SK-N-SH (cell line): ENCODE results near the gene PPP2CA. TPM values are rescaled to one million over a fixed set of nuclear protein-coding genes. Genes with fewer than 3 reads are reported as not detected.
A peak's percentile ranks its signal among the peaks of the same experiment; 100 is the strongest.
"Not testable (repeated sequence)": the region's sequence is repeated elsewhere in the genome, so short reads cannot be mapped to it uniquely, and the experiment has no call there.

Experiments
- CTCF ChIA-PET: fragments of 300-600, 350-600 bp; formaldehyde crosslinking; extraction: SDS; loops from one replicate; lab custom pipeline; 2021; lab: Yijun Ruan, JAX
- POLR2A ChIA-PET: fragments of 350-600 bp; sonication (Branson Sonifier 250); formaldehyde crosslinking; extraction: SDS; loops from one replicate; lab custom pipeline; 2020; ENCODE audit warnings: antibody characterized with exemption, inconsistent platforms; lab: Yijun Ruan, JAX
- DNase-seq: peaks from one replicate; pipeline ENCODE4 v3.0.0; 2012
- H2AFZ ChIP-seq: fragments of 200-600 bp; sonication (generic); 2 replicates; pipeline ENCODE4 v1.8.1; 2016; ENCODE audit warnings: antibody characterized with exemption, mild to moderate bottlenecking, low read depth
- H3F3A ChIP-seq: fragments of 200-600 bp; sonication (generic); replicated peaks from 2 replicates; pipeline ENCODE3; 2016; ENCODE audit warnings: antibody characterized with exemption, mild to moderate bottlenecking; ENCODE audit not compliant: insufficient read depth
- H3K27ac ChIP-seq, 2 experiments: fragments of 200-500 bp in 1 of 2; fragments of 200-600 bp in 1 of 2; sonication (Bioruptor generic) in 1 of 2; sonication (generic), shearing (Covaris generic) in 1 of 2; 2 replicates each; pipeline versions ENCODE4 v1.5.1 to v1.6.1; 2014 to 2016; ENCODE audit warnings: low read depth in 2 of 2, inconsistent platforms in 1 of 2, low read length in 1 of 2, mild to moderate bottlenecking in 1 of 2, mixed read lengths in 1 of 2
- H3K27me3 ChIP-seq: fragments of 200-600 bp; sonication (generic), shearing (Covaris generic); 2 replicates; pipeline ENCODE4 v1.6.1; 2016; ENCODE audit warnings: mixed run types; ENCODE audit not compliant: insufficient read depth
- H3K36me3 ChIP-seq, 2 experiments: fragments of 200-500 bp in 1 of 2; fragments of 200-600 bp in 1 of 2; sonication (Bioruptor generic) in 1 of 2; sonication (generic) in 1 of 2; replicated peaks in 1 of 2; 2 replicates each; pipeline versions ENCODE3 to v1.5.1; 2014 to 2016; ENCODE audit warnings: low read length in 1 of 2, mild to moderate bottlenecking in 1 of 2; ENCODE audit not compliant: insufficient read depth in 2 of 2, control insufficient read depth in 1 of 2
- H3K4me1 ChIP-seq, 2 experiments: fragments of 200-500 bp in 1 of 2; fragments of 200-600 bp in 1 of 2; sonication (Bioruptor generic) in 1 of 2; sonication (generic), shearing (Covaris generic) in 1 of 2; 2 replicates each; pipeline versions ENCODE4 v1.5.1 to v1.6.1; 2014 to 2016; ENCODE audit warnings: low read depth in 1 of 2, low read length in 1 of 2, mixed run types in 1 of 2; ENCODE audit not compliant: insufficient read depth in 2 of 2, control insufficient read depth in 1 of 2
- H3K4me2 ChIP-seq: fragments of 200-600 bp; sonication (generic), shearing (Covaris generic); 2 replicates; pipeline ENCODE4 v1.6.1; 2017; ENCODE audit warnings: mixed run types
- H3K4me3 ChIP-seq, 2 experiments: fragments of 200-500 bp in 1 of 2; fragments of 200-600 bp in 1 of 2; sonication (Bioruptor generic) in 1 of 2; sonication (generic), shearing (Covaris generic) in 1 of 2; 2 replicates each; pipeline versions ENCODE4 v1.5.1 to v1.8.1; 2014 to 2016; ENCODE audit warnings: low read depth in 2 of 2, inconsistent platforms in 1 of 2, low read length in 1 of 2, mild to moderate bottlenecking in 1 of 2, mixed read lengths in 1 of 2, moderate library complexity in 1 of 2
- H3K79me2 ChIP-seq: fragments of 200-600 bp; sonication (generic); 2 replicates; pipeline ENCODE4 v1.8.1; 2017; ENCODE audit warnings: mild to moderate bottlenecking; ENCODE audit not compliant: insufficient read depth
- H3K9ac ChIP-seq: fragments of 200-600 bp; sonication (generic); 2 replicates; pipeline ENCODE4 v1.6.1; 2017; ENCODE audit warnings: mixed run types
- H3K9me2 ChIP-seq: fragments of 200-600 bp; sonication (generic); 2 replicates; pipeline ENCODE4 v1.6.1; 2017; ENCODE audit warnings: mixed run types
- H3K9me3 ChIP-seq: fragments of 200-600 bp; sonication (generic); 2 replicates; pipeline ENCODE4 v1.6.1; 2017; ENCODE audit warnings: mixed run types, mild to moderate bottlenecking, moderate library complexity
- H4K20me1 ChIP-seq: fragments of 200-600 bp; sonication (generic); 2 replicates; pipeline ENCODE4 v1.6.1; 2017; ENCODE audit warnings: mild to moderate bottlenecking, mixed run types; ENCODE audit not compliant: insufficient read depth
- ELF1 ChIP-seq: IDR thresholded peaks from 2 replicates; pipeline ENCODE4 v1.4.0; 2012
- EP300 ChIP-seq, 2 experiments: IDR thresholded peaks; 2 replicates each; pipeline versions ENCODE4 v1.4.0 to v1.6.1; 2012; ENCODE audit warnings: borderline replicate concordance in 1 of 2, low read depth in 1 of 2, low read length in 1 of 2
- EZH2phosphoT487 ChIP-seq: fragments of 200-600 bp; sonication (generic); IDR thresholded peaks from 2 replicates; pipeline ENCODE4 v1.6.1; 2017; ENCODE audit warnings: low read depth, mixed run types, mild to moderate bottlenecking, antibody characterized with exemption, moderate library complexity, borderline replicate concordance
- FOSL2 ChIP-seq: IDR thresholded peaks from 2 replicates; pipeline ENCODE4 v1.4.0; 2012; ENCODE audit warnings: low read depth, mild to moderate bottlenecking, moderate library complexity, borderline replicate concordance
- FOXJ3 ChIP-seq: sonication (generic); formaldehyde crosslinking; IDR thresholded peaks from 2 replicates; pipeline ENCODE4 v1.5.1; 2020; ENCODE audit warnings: mild to moderate bottlenecking, missing genetic modification reagents
- FOXM1 ChIP-seq: IDR thresholded peaks from 2 replicates; pipeline ENCODE4 v1.4.0; 2012; ENCODE audit warnings: low read depth, mild to moderate bottlenecking
- GATA2 ChIP-seq: sonication (generic); formaldehyde crosslinking; IDR thresholded peaks from 2 replicates; pipeline ENCODE4 v1.5.0; 2020; ENCODE audit warnings: mild to moderate bottlenecking, missing genetic modification reagents
- JUND ChIP-seq: IDR thresholded peaks from 2 replicates; pipeline ENCODE4 v1.4.0; 2012
- MXI1 ChIP-seq: IDR thresholded peaks from 2 replicates; pipeline ENCODE4 v1.6.1; 2012; ENCODE audit warnings: mild to moderate bottlenecking, low read depth, low read length, improper control_type of control experiment
- NFIC ChIP-seq: IDR thresholded peaks from 2 replicates; pipeline ENCODE4 v1.4.0; 2012; ENCODE audit warnings: borderline replicate concordance
- POLR2AphosphoS5 ChIP-seq: IDR thresholded peaks from 2 replicates; pipeline ENCODE4 v1.6.1; 2012; ENCODE audit warnings: low read depth, low read length
- RAD21 ChIP-seq: IDR thresholded peaks from 2 replicates; pipeline ENCODE4 v1.6.1; 2012; ENCODE audit warnings: mild to moderate bottlenecking, low read length
- RFX5 ChIP-seq: IDR thresholded peaks from 2 replicates; pipeline ENCODE4 v1.6.1; 2012; ENCODE audit warnings: mild to moderate bottlenecking, improper control_type of control experiment, low read length
- RXRA ChIP-seq: IDR thresholded peaks from 2 replicates; pipeline ENCODE4 v1.4.0; 2012; ENCODE audit warnings: low read depth, mild to moderate bottlenecking, borderline replicate concordance
- SMC3 ChIP-seq: IDR thresholded peaks from 2 replicates; pipeline ENCODE4 v1.6.1; 2012; ENCODE audit warnings: low read depth, low read length, improper control_type of control experiment
- TAF1 ChIP-seq: IDR thresholded peaks from 2 replicates; pipeline ENCODE4 v1.6.1; 2012; ENCODE audit warnings: low read depth, mild to moderate bottlenecking, low read length, moderate library complexity, borderline replicate concordance
- TCF12 ChIP-seq: IDR thresholded peaks from 2 replicates; pipeline ENCODE4 v1.4.0; 2012
- WGBS: methylation state at CpG from one replicate; pipeline ENCODE4 v1.1.6; 2017; ENCODE audit warnings: low lambda C conversion rate; 5-methylcytosine and 5-hydroxymethylcytosine counted together
- polyA plus RNA-seq, 3 experiments: library from polyadenylated mRNA; depleted of rRNA; stranded (reverse); fragments of >200 nt; gene quantifications; 2 replicates each; pipeline ENCODE4 v1.2.3, GENCODE V29; 2012
- TF ChIP-seq, protein P1 (sequence below): IDR thresholded peaks from 2 replicates; pipeline ENCODE4 v1.6.1; 2012; ENCODE audit warnings: mild to moderate bottlenecking, low read depth, low read length, moderate library complexity

Gene PPP2CA
- polyA plus RNA-seq, 1 of the 3 experiments (the other 2 are of a cell fraction) = 146 TPM

DNA sequence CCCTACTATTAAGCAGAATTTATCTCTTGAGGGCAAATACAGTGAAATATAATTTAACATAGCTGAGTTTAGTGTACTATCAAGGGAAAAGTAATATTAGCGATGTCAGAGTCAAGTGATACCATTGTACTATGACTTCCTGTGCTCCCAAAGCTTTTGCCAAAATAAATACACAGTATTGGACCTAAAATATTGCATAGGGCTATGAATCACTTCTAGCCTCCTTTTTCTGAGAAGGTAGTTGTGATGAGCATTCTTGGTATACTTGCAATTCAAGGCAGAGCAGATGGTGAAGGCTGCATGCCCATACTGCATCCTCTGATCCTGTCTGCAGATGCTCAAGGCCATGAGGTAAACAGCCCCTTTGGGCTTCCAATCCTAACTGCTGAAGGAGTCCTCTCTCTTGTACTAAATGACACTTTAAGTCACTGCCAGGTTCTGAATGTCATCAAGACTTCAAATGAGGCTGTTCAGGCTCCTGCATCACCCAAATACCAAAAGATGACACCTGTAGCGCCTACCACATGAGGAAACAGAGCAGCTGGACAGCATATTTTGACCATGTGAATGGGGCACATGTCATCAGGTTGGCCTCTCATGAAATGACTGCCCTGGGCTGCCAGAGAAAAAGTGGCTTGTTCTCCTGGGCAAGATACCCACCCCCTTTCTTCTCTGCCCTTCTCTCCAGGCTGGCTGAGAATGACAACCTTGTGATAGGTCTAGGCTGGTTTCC is 29.7 kb upstream of the PPP2CA start:
- no peaks in the 10 kb centered on the region for H3K36me3 ChIP-seq
- peak overlapping the region in 1 of 2 experiments; percentile 36; a peak in 2 of 4 replicates for H3K27ac ChIP-seq
- H3K4me1 ChIP-seq = peaks cover 0 to 5% of the 10 kb centered on the region in 2 experiments; a peak in 2 of 4 replicates
- no peak overlapping the region for H3K9ac ChIP-seq
- peaks cover 17% of the 10 kb centered on the region for H3F3A ChIP-seq
- ChIA-PET POLR2A (no interaction called here), CTCF (interaction anchor here (1.0 to 1.4 kb wide), 3 partner anchors 22 to 216 kb away, joined by 3 to 4 read pairs (median 3); no protein-coding TSS in a partner anchor)
- no peak overlapping the region for H3K4me3 ChIP-seq
- H3K9me2 ChIP-seq = no peaks in the 10 kb centered on the region
- peak overlapping the region; percentile 42 for H3K4me2 ChIP-seq
- H3K9me3 ChIP-seq = no peaks in the 10 kb centered on the region
- H4K20me1 ChIP-seq = no peaks in the 10 kb centered on the region
- WGBS = 82% methylated on average over 2 of the region's 2 CpGs
- DNase-seq = no peak
- no peaks in the 10 kb centered on the region for H3K27me3 ChIP-seq
- TF ChIP-seq NFIC (peak; percentile 51), RXRA (no peak), FOXJ3 (no peak), SMC3 (no peak), EP300 (IDR thresholded peaks at IDR 0.05; ENCODE audit: borderline replicate concordance in 1 of 2, low read depth in 1 of 2, low read length in 1 of 2) (no peak)
- H3K79me2 ChIP-seq = no peaks in the 10 kb centered on the region
- H2AFZ ChIP-seq = no peak overlapping the region

DNA sequence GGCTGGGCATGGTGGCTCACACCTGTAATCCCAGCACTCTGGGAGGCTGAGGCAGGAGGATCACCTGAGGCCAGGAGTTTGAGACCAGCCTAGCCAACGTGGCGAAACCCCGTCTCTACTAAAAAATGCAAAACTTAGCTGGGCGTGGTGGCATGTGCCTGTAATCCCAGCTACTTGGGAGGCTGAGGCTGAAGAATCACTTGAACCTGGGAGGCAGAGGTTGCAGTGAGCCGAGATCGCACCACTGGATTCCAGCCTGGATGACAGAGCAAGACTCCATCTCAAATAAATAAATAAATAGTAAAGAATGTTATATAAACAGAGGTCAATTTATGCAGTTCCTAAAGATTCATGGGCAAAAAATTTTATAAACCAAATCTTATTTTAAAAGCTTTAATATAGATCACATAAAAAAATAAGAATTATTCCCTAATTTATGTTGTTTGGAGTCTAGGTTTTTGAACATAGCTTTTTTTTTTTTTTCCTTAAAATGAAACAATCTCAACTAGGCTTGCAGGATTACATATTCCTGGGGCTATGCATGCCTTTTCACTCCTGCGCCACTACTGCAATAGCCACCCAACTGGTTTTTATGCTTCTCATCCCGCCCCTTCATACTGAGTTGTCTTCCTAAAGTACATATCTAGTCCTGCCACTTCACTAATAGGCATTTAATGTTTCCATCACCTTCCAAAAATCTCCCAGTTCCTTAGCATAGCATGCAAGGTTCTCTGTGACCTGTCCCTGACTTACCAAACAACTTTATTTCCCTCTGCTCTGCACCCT is 27.7 kb upstream of the PPP2CA start:
- CTCF ChIA-PET, DNase-seq, H3K9me3 ChIP-seq, H3K36me3 ChIP-seq, POLR2A ChIA-PET, H3K4me2 ChIP-seq, H3K4me1 ChIP-seq, H4K20me1 ChIP-seq, H3K9me2 ChIP-seq, H3K27me3 ChIP-seq, H2AFZ ChIP-seq, H3K79me2 ChIP-seq, H3K9ac ChIP-seq, H3K4me3 ChIP-seq: not testable (repeated sequence)
- Histone ChIP-seq H3F3A (peaks cover 17% of the 10 kb centered on the region), H3K27ac (peak overlapping the region in 1 of 2 experiments; percentile 20; a peak in 1 of 4 replicates)
- 93% methylated on average over 8 of the region's 8 CpGs for WGBS

DNA sequence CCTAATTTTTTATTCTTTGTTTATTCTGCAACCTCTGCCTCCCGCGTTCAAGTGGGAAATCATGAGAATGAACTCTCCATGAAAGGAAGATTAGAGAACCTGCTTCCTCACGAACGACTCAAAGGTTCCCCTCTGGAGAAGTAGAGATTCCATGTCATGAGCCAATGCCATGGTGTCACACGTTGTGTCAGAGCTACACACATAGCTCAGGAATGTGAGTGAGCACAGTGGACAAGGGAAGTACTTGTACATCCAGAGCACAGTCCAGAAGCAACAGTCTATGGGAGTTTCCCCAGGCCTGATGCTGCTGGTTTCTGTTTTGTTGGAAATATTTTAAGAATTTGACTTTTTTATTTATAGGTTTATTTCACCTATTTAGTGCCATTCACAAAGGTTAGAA is 26.8 kb upstream of the PPP2CA start:
- CTCF ChIA-PET = no interaction called here
- H2AFZ ChIP-seq = peak overlapping the region; percentile 1; the same call in 1 of the 2 replicates
- no peaks in the 10 kb centered on the region for H3K27me3 ChIP-seq
- no peaks in the 10 kb centered on the region for H3K9me2 ChIP-seq
- no peaks in the 10 kb centered on the region for H3K36me3 ChIP-seq
- H3K79me2 ChIP-seq = no peaks in the 10 kb centered on the region
- H3K4me2 ChIP-seq = no peak overlapping the region
- peak overlapping the region in 1 of 2 experiments; percentile 24; a peak in 1 of 4 replicates for H3K27ac ChIP-seq
- H3K9ac ChIP-seq = no peak overlapping the region
- 49% methylated on average over 5 of the region's 5 CpGs for WGBS
- no peak overlapping the region for H3K4me3 ChIP-seq
- POLR2A ChIA-PET = no interaction called here
- no peaks in the 10 kb centered on the region for H3K9me3 ChIP-seq
- peaks cover 0 to 5% of the 10 kb centered on the region in 2 experiments; a peak in 2 of 4 replicates for H3K4me1 ChIP-seq
- peaks cover 17% of the 10 kb centered on the region for H3F3A ChIP-seq
- no peak for DNase-seq
- H4K20me1 ChIP-seq = no peaks in the 10 kb centered on the region
- no peak for TF ChIP-seq FOXJ3
- no peak for TF ChIP-seq RFX5
- TF ChIP-seq, protein P1, sequence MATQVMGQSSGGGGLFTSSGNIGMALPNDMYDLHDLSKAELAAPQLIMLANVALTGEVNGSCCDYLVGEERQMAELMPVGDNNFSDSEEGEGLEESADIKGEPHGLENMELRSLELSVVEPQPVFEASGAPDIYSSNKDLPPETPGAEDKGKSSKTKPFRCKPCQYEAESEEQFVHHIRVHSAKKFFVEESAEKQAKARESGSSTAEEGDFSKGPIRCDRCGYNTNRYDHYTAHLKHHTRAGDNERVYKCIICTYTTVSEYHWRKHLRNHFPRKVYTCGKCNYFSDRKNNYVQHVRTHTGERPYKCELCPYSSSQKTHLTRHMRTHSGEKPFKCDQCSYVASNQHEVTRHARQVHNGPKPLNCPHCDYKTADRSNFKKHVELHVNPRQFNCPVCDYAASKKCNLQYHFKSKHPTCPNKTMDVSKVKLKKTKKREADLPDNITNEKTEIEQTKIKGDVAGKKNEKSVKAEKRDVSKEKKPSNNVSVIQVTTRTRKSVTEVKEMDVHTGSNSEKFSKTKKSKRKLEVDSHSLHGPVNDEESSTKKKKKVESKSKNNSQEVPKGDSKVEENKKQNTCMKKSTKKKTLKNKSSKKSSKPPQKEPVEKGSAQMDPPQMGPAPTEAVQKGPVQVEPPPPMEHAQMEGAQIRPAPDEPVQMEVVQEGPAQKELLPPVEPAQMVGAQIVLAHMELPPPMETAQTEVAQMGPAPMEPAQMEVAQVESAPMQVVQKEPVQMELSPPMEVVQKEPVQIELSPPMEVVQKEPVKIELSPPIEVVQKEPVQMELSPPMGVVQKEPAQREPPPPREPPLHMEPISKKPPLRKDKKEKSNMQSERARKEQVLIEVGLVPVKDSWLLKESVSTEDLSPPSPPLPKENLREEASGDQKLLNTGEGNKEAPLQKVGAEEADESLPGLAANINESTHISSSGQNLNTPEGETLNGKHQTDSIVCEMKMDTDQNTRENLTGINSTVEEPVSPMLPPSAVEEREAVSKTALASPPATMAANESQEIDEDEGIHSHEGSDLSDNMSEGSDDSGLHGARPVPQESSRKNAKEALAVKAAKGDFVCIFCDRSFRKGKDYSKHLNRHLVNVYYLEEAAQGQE = no peak
- no peak for TF ChIP-seq ELF1
- peak; percentile 67 for TF ChIP-seq FOSL2
- no peak for TF ChIP-seq RAD21
- TF ChIP-seq NFIC = no peak
- no peak for TF ChIP-seq TAF1
- TF ChIP-seq FOXM1 = no peak
- TF ChIP-seq TCF12 = peak; percentile 41; the same call in 1 of the 2 replicates
- TF ChIP-seq MXI1 = no peak
- TF ChIP-seq POLR2AphosphoS5 = no peak
- no peak for TF ChIP-seq GATA2
- TF ChIP-seq JUND = 0 out of 2 replicates have a peak, but pooled peaks have one; percentile 15
- TF ChIP-seq EZH2phosphoT487 = no peak
